Suppressor macrophage treated with lipopolysaccharide for 1 hour (primary cell): Measurements from ENCODE around the gene PFKL.
"Not testable (repeated sequence)": the region's sequence is repeated elsewhere in the genome, so short reads cannot be mapped to it uniquely, and the experiment has no call there.

Experiments
- DNase-seq, 3 donors: peaks; one replicate each; pipeline ENCODE4 v3.0.0-alpha.2; 2020 to 2022

Gene PFKL

GRCh38 chr21:44279354-44280260 is 20.2 kb upstream of the PFKL start:
- DNase-seq = no peak

- DNase-seq = no peak
These were observed 18.1 kb upstream of the PFKL start for GRCh38 chr21:44281801-44282200.

GRCh38 chr21:44282370-44282769 is 17.5 kb upstream of the PFKL start:
- DNase-seq = no peak

- not testable (repeated sequence) for DNase-seq
These were observed 16.6 kb upstream of the PFKL start for GRCh38 chr21:44283211-44283785.

- no peak for DNase-seq
These were observed 15.9 kb upstream of the PFKL start for GRCh38 chr21:44283948-44284347.

GRCh38 chr21:44285138-44285992 is 14.5 kb upstream of the PFKL start, which contains the start of gene AIRE:
TSS of gene AIRE (plus strand) at chr21:44285876. CDS start at chr21:44286007, 131 bp downstream.
- peak; percentile 60 to 73 (median 66) for DNase-seq

GRCh38 chr21:44286086-44286715 is 13.7 kb upstream of the PFKL start:
- DNase-seq = no peak

GRCh38 chr21:44286716-44287632 is 12.9 kb upstream of the PFKL start:
- peak; percentile 27 to 59 (median 45) for DNase-seq

- no peak for DNase-seq
These were observed 11.4 kb upstream of the PFKL start for GRCh38 chr21:44288251-44289110.

- no peak for DNase-seq
These were observed 10.4 kb upstream of the PFKL start for GRCh38 chr21:44289381-44290010.

GRCh38 chr21:44290327-44291077 is 9.4 kb upstream of the PFKL start:
- DNase-seq = no peak

GRCh38 chr21:44291078-44291935 is 8.5 kb upstream of the PFKL start:
- DNase-seq = no peak

GRCh38 chr21:44291936-44292811 is 7.7 kb upstream of the PFKL start:
- peak in 1 of 3 donors; percentile 23 for DNase-seq

- DNase-seq = no peak
These were observed 7.0 kb upstream of the PFKL start for GRCh38 chr21:44292812-44293195.

- no peak for DNase-seq
These were observed 6.2 kb upstream of the PFKL start for GRCh38 chr21:44293551-44294231.

GRCh38 chr21:44294391-44295162 is 5.3 kb upstream of the PFKL start:
- DNase-seq = peak; percentile 64 to 72 (median 66)
